GM18505 (cell line): Measurements from ENCODE around the gene ZSCAN29.

ENCODE experiments used
- ATAC-seq: cut with Tn5 transposase; IDR thresholded peaks from one replicate; pipeline ENCODE4 v1.9.1; 2021; ENCODE audit not compliant: unreplicated experiment
- POLR2A ChIP-seq: IDR thresholded peaks from 4 replicates; pipeline ENCODE4 v1.6.1; 2011; ENCODE audit warnings: borderline replicate concordance; ENCODE audit not compliant: insufficient read depth, insufficient read length; ENCODE audit errors: extremely low read depth

The ZSCAN29 gene

DNA sequence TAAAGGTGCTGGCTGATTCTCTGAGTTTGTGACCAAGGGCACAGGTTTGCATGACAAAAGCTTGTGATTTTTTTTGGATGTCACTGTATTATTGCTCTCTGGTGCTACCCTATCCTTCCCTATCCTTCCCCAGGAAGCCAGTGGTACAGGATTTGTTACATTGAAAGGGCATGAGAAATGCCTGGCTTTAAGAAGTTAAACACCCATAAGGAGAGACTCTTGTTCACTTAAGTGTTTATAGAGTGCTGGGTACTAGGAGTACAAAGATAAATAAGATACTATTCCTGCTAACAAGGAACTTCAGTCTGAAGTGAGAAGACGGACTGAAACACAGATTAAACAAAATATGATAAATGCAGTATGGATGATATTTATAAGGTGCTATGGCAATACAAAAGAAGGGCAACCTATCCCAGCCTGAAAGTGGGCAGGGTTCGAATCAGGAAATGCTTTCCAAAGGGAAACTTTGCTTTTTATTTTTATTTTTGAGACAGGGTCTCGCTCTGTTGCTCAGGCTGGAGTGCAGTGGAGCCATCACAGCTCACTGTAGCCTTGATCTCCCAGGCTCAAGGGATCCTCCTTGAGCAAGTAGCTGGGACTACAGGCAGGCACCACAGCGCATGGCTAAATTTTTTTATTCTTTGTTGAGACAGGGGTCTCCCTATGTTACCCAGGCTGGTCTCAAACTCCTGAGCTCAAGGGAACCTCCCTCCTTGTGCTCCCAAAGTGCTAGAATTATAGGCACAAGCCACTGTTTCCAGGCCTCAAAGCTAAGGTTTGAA is 51.7 kb downstream of the ZSCAN29 start:
- ATAC-seq: no peak
- TF ChIP-seq POLR2A: no peak

DNA sequence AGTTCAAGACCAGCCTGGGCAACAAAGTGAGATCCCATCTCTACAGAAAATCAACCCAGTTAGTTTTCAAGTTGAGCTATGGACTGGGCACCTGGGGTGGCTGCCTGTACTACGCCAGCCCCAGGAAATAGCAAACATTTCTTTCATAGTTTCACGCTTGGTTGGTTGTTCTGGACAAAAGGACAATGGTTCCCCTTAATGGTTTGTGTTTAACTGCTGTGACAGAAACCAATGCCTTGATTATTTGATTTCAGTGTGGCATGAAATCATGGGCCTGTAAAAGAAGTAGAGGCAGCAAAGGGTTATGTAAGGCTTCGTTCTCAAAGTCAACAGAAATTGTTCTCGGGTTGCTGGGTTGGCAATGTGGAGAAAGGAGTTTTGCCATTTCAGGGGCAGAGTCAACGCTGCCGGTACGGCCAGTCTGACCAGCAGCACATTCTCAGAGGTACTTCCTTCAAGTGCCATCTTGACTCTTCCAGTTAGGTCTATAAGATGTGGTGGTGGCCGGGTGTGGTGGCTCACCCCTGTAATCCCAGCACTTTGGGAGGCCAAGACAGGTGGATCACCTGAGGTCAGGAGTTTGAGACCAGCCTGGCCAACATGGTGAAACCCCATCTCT is 53.2 kb downstream of the ZSCAN29 start:
- TF ChIP-seq POLR2A: no peak
- no peak for ATAC-seq

DNA sequence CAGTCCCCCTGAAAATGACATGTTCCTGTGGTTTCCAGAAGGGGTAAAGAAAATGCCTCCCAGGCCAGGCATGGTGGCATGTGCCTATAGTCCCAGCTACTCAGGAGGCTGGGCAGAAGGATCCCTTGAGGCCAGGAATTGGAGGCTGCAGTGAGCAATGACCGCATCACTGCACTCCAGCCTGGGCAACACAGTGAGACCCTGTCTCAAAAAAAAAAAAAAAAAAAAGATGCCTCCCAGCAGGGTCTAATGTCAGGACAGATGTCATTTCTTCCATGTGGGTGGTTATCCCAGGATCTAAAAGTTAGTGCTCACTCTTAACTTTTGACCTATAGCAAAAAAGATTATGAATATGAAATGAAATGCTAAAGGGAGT is 53.9 kb downstream of the ZSCAN29 start:
- no peak for ATAC-seq
- TF ChIP-seq POLR2A: no peak

DNA sequence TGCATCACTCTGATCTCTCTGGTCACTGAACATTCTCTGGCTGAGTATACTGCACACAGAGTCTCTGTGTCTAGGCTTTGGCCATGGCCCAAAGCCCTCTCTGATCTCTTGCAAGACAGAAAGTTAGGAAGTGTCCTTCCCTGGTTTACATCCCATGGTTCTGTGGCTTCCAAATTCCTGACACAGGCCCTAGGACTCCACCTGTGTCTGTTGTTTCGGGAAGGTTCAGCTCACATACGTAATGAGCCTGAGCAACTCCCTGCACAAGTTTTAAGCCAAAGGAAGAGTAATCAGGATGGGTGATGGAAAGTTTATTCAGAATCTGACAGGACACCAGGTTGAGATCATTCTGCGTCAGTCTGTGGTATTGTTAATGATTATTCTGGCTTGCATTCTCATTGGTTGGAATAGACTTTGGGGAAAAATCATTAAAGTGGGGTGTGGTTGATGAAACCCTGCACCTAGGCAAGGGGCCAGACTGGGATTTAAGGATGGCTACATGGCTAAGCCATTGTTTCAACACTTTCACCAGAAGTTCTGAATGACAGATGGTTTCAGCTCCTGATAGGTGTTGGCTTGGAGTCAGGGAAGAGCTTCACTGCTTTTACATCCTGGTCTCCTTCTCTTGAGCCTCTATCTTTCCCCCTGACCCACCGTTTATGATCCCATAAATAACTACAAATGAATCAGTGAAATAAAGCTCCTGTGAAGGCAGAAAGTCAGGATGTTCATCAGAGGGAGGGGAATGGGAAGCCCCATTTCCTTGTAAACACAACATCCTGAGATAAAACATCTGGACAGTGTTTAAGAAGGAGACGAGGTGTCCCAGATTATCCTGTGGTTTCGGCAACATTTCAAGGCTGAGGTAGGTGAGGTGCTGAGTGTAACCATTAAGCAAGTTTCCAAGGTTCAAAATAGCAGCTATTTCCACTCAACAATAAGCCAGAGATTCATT is 54.5 kb downstream of the ZSCAN29 start:
- TF ChIP-seq POLR2A: no peak
- no peak for ATAC-seq

DNA sequence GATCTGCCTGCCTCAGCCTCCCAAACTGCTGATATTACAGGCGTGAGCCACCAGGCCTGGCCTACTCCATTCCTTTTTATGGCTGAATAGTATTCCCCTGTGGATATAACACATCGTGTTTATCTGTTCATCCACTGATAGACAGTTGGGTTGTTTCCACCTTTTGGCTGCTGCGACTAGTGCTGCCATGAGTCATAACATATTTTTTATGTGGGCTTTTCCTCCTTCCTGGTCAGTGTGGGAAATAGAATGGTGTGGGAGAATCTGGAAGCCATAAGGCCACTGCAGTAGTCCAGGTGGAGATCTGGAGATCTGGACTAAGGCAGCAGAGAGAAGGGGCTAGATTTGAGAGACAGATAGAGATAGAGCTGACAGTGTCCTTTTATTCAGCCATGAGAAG is 56.7 kb downstream of the ZSCAN29 start:
- no peak for TF ChIP-seq POLR2A
- ATAC-seq: no peak

GRCh38 chr15:43312378-43312777 is 58.5 kb downstream of the ZSCAN29 start:
- TF ChIP-seq POLR2A: no peak

More at GRCh38 chr15:43312378-43312777, 58.5 kb downstream of the ZSCAN29 start:
- no peak for ATAC-seq
